ENCODE data around the gene ABCA9. TPM values are rescaled to one million over a fixed set of nuclear protein-coding genes. Genes with fewer than 3 reads are reported as not detected.
A peak's percentile ranks its signal among the peaks of the same experiment; 100 is the strongest.
"Not testable (repeated sequence)": the region's sequence is repeated elsewhere in the genome, so short reads cannot be mapped to it uniquely, and the experiment has no call there.

Gene ABCA9
- total RNA-seq, 2 experiments from 2014 or later: not detected

DNA sequence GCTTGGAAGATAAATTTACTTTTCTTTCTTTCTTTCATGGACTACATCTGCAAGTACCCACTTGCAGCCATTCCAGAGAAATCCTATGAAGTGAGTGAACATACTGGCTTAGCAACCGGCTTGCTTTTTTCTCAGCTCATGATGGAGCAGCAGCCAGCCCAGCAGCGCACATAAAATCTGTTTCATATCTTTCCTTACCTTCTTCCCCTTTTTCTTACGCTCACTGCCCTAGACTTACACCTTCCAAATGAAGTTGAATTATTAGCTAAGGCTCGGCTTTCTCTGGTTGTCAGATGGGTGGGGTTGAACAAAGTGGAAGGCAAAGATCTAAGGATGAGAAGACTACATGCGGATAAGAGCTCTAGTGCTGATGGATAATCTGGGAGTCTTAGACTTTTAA lies 91.6 kb downstream of the ABCA9 start:
- no peak overlapping the region for H3K27ac Mint-ChIP-seq
- ATAC-seq (no peak), DNase-seq (no peak)
- no peaks in the 10 kb centered on the region for H3K9me3 Mint-ChIP-seq
- no peak for TF ChIP-seq CTCF (IDR thresholded peaks at IDR 0.05)
- POLR2A ChIA-PET: no interaction called here
- H3K4me3 Mint-ChIP-seq: no peak overlapping the region
- peaks cover 3% of the 10 kb centered on the region for H3K27me3 Mint-ChIP-seq
- intact Hi-C loops (cut with micrococcal nuclease): no loop called here
- no peaks in the 10 kb centered on the region for H3K36me3 Mint-ChIP-seq (ENCODE audit: low read depth)
- CTCF ChIA-PET: no interaction called here
- H3K4me1 Mint-ChIP-seq (ENCODE audit: low read depth): no peaks in the 10 kb centered on the region

- Mint-ChIP-seq H3K9me3 (peaks cover 1% of the 10 kb centered on the region), H3K27ac (no peak overlapping the region), H3K36me3 (ENCODE audit: low read depth) (no peaks in the 10 kb centered on the region), H3K27me3 (no peaks in the 10 kb centered on the region), H3K4me3 (no peak overlapping the region), H3K4me1 (ENCODE audit: low read depth) (no peaks in the 10 kb centered on the region)
- intact Hi-C loops (cut with micrococcal nuclease): no loop called here
- DNase-seq: no peak
- ATAC-seq: no peak
- TF ChIP-seq CTCF (IDR thresholded peaks at IDR 0.05): no peak
- ChIA-PET POLR2A (no interaction called here), CTCF (no interaction called here)
Measured at GRCh38 chr17:68963958-68964357, 96.8 kb downstream of the ABCA9 start.

GRCh38 chr17:68961214-68961882 lies 99.4 kb downstream of the ABCA9 start:
- H3K9me3 Mint-ChIP-seq: peaks cover 1% of the 10 kb centered on the region
- ATAC-seq: no peak
- ChIA-PET CTCF (no interaction called here), POLR2A (no interaction called here)
- intact Hi-C loops (cut with micrococcal nuclease): no loop called here
- DNase-seq: no peak
- H3K4me1 Mint-ChIP-seq (ENCODE audit: low read depth): no peaks in the 10 kb centered on the region
- H3K27me3 Mint-ChIP-seq: no peaks in the 10 kb centered on the region
- no peak overlapping the region for H3K4me3 Mint-ChIP-seq
- no peak for TF ChIP-seq CTCF (IDR thresholded peaks at IDR 0.05)
- no peak overlapping the region for H3K27ac Mint-ChIP-seq
- H3K36me3 Mint-ChIP-seq (ENCODE audit: low read depth): no peaks in the 10 kb centered on the region

DNA sequence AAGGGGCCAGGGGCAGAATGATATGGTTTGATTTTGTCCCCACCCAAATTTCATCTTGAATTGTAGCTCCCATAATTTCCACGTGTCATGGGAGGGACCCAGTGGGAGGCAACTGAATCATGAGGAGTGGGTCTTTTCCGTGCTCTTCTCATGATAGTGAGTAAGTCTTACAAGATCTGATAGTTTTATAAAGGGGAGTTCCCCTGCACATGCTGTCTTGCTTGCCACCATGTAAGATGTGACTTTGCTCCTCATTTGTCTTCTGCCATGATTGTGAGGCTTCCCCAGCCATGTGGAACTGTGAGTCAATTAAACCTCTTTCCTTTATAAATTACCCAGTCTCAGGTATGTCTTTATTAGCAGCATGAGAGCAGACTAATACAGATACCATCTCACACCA lies 101.6 kb downstream of the ABCA9 start:
- H3K4me3 Mint-ChIP-seq; POLR2A ChIA-PET; H3K27ac Mint-ChIP-seq; H3K27me3 Mint-ChIP-seq; intact Hi-C loops (cut with micrococcal nuclease); H3K4me1 Mint-ChIP-seq (ENCODE audit: low read depth); CTCF ChIA-PET; H3K36me3 Mint-ChIP-seq (ENCODE audit: low read depth); H3K9me3 Mint-ChIP-seq: not testable (repeated sequence)
- ATAC-seq: peak; percentile 30
- DNase-seq: peak; percentile 9

DNA sequence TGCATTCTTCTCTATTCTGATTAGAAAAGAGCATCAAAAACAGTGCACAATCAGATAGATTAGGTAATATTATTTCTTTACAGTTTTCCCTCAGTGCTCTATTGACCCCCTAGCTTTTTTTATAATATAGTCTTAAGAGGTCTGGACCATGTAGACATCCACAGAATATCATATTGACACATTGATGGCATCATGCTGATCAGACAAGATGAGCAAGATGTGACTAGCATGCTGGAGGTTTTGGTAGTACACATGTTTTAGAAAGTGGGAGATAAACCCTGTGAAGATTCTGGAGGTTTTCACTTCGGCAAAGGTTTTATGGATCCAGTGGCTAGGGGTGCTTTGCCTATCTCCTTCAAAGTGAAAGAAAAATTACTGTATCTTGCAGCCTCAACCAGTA lies 102.8 kb downstream of the ABCA9 start:
- intact Hi-C loops (cut with micrococcal nuclease): no loop called here
- ChIA-PET CTCF (no interaction called here), POLR2A (no interaction called here)
- Mint-ChIP-seq H3K9me3 (peaks cover 1% of the 10 kb centered on the region), H3K4me3 (no peak overlapping the region), H3K27ac (no peak overlapping the region), H3K27me3 (peaks cover 2% of the 10 kb centered on the region), H3K4me1 (ENCODE audit: low read depth) (no peaks in the 10 kb centered on the region), H3K36me3 (ENCODE audit: low read depth) (no peaks in the 10 kb centered on the region)
- DNase-seq: no peak
- ATAC-seq: peak; percentile 17
- TF ChIP-seq CTCF (IDR thresholded peaks at IDR 0.05): no peak

All from activated CD8-positive, alpha-beta T cell treated with anti-CD3 and anti-CD28 coated beads for 36 hours (primary cell).